A172 (cell line): Measurements from ENCODE around the gene CAPN12. TPM values are rescaled to one million over a fixed set of nuclear protein-coding genes. Genes with fewer than 3 reads are reported as not detected.

ENCODE experiments used
- total RNA-seq: library from RNA; depleted of rRNA; stranded (reverse); fragments of >200 nt; shearing (Covaris generic); gene quantifications from 2 replicates; pipeline ENCODE4 v1.2.3, GENCODE V29; 2014; rRNA removed

The CAPN12 gene
- total RNA-seq, 1 experiment from 2014 or later, result not detected

Other genes with a start within 250 kb of the CAPN12 start
- gene MAP4K1, start 126.5 kb downstream of the CAPN12 start, total RNA-seq, result 0.72 and 1.4 TPM in 2 replicates
- 358 and 549 TPM in 2 replicates for gene EIF3K, start 125.3 kb downstream of the CAPN12 start, total RNA-seq
- 493 and 604 TPM in 2 replicates for gene ACTN4, start 96.8 kb downstream of the CAPN12 start, total RNA-seq
- not detected in 2 replicates for gene LGALS7, start 29.0 kb upstream of the CAPN12 start, total RNA-seq
- gene LGALS7B, start 44.7 kb upstream of the CAPN12 start, total RNA-seq, result not detected in 2 replicates
- not detected in 2 replicates for gene LGALS4, start 68.5 kb upstream of the CAPN12 start, total RNA-seq
- 37.1 and 39.7 TPM in 2 replicates for gene ECH1, start 87.3 kb upstream of the CAPN12 start, total RNA-seq
- 296 and 354 TPM in 2 replicates for gene HNRNPL, start 105.5 kb upstream of the CAPN12 start, total RNA-seq
- 3.9 and 5.7 TPM in 2 replicates for gene RINL, start 133.8 kb upstream of the CAPN12 start, total RNA-seq
- 50.3 and 59.0 TPM in 2 replicates for gene SIRT2, start 155.1 kb upstream of the CAPN12 start, total RNA-seq
- gene NFKBIB, start 155.5 kb upstream of the CAPN12 start, total RNA-seq, result 16.3 and 17.1 TPM in 2 replicates
- not detected in 2 replicates for gene CCER2, start 167.7 kb upstream of the CAPN12 start, total RNA-seq
- 19.8 and 29.6 TPM in 2 replicates for gene SARS2, start 186.3 kb upstream of the CAPN12 start, total RNA-seq
- 98.9 and 108 TPM in 2 replicates for gene MRPS12, start 186.5 kb upstream of the CAPN12 start, total RNA-seq
- 15.1 and 21.9 TPM in 2 replicates for gene FBXO17, start 231.3 kb upstream of the CAPN12 start, total RNA-seq